GM12878 (cell line): ENCODE measurements around the gene SNX3. TPM values are rescaled to one million over a fixed set of nuclear protein-coding genes. Genes with fewer than 3 reads are reported as not detected.

Experiments
- ATAC-seq: fragments of 200-7000 bp; cut with Tn5 transposase; 3 replicates; pipeline ENCODE4 v1.9.1; 2020; ENCODE audit warnings: mild to moderate bottlenecking, moderate library complexity
- BruUV-seq: library from RNA; stranded (reverse); fragments of 400-500 nt; replicated peaks from 2 replicates; lab custom pipeline; 2021; lab: Mats Ljungman, UMichigan
- CTCF ChIA-PET: fragments of 300-600 bp; sonication (Branson Sonifier 250); formaldehyde crosslinking; extraction: SDS; loops from one replicate; lab custom pipeline; 2021; ENCODE audit warnings: inconsistent platforms; lab: Yijun Ruan, JAX
- POLR2A ChIA-PET: fragments of 350-600 bp; formaldehyde crosslinking; extraction: SDS; loops from one replicate; lab custom pipeline; 2021; ENCODE audit warnings: inconsistent platforms; lab: Charles Lee
- RAD21 ChIA-PET: fragments of 300-600 bp; sonication (Branson Sonifier 250); formaldehyde crosslinking; loops from one replicate; lab custom pipeline; 2023; ENCODE audit warnings: antibody characterized with exemption; ENCODE audit not compliant: unreplicated experiment; lab: Charles Lee
- SMC1A ChIA-PET: fragments of 300-600 bp; sonication (Branson Sonifier 250); formaldehyde crosslinking; loops from one replicate; lab custom pipeline; 2023; ENCODE audit not compliant: unreplicated experiment, uncharacterized antibody; lab: Charles Lee
- DNase-seq: peaks from one replicate; pipeline ENCODE4 v3.0.0-alpha.2; 2011; ENCODE audit warnings: low read depth, low spot score
- FAIRE-seq: peaks from 3 replicates; lab custom pipeline; 2011; peaks lifted over from hg19 to GRCh38; lab: Jason Lieb, UNC
- H2AFZ ChIP-seq: 2 replicates; pipeline ENCODE4 v1.6.0; 2011; ENCODE audit warnings: low read depth, low read length, control low read depth; ENCODE audit not compliant: control insufficient read depth
- H3K27ac ChIP-seq: 2 replicates; pipeline ENCODE4 v1.5.1; 2011; ENCODE audit warnings: control low read depth; ENCODE audit not compliant: control insufficient read depth, insufficient read depth
- H3K27me3 ChIP-seq, 2 experiments: replicated peaks in 1 of 2; 2 replicates each; pipeline versions ENCODE4 v1.6.0 to v1.6.1; 2011; ENCODE audit warnings: low read length in 1 of 2; ENCODE audit not compliant: control insufficient read depth in 2 of 2, insufficient read depth in 2 of 2
- H3K36me3 ChIP-seq, 2 experiments: 2 replicates each; pipeline ENCODE4 v1.5.1; 2011; ENCODE audit warnings: low read length in 1 of 2; ENCODE audit not compliant: control insufficient read depth in 2 of 2, insufficient read depth in 2 of 2
- H3K4me1 ChIP-seq: 2 replicates; pipeline ENCODE4 v1.6.1; 2011; ENCODE audit warnings: mild to moderate bottlenecking, low read length, moderate library complexity, mixed read lengths; ENCODE audit not compliant: control insufficient read depth, insufficient read depth
- H3K4me2 ChIP-seq: 2 replicates; pipeline ENCODE4 v1.6.0; 2011; ENCODE audit warnings: control low read depth; ENCODE audit not compliant: control insufficient read depth, insufficient read depth
- H3K4me3 ChIP-seq: fragments of 200-600 bp; sonication (generic); 2 replicates; pipeline ENCODE4 v1.5.1; 2016
- H3K79me2 ChIP-seq: 2 replicates; pipeline ENCODE4 v1.6.0; 2011; ENCODE audit warnings: low read length; ENCODE audit not compliant: control insufficient read depth, insufficient read depth
- H3K9ac ChIP-seq: 2 replicates; pipeline ENCODE4 v1.8.0; 2011; ENCODE audit warnings: low read length, control low read depth, mixed read lengths; ENCODE audit not compliant: control insufficient read depth, insufficient read depth
- H3K9me3 ChIP-seq: replicated peaks from 3 replicates; pipeline ENCODE4 v1.5.1; 2011; ENCODE audit warnings: mild to moderate bottlenecking, low read length; ENCODE audit not compliant: control insufficient read depth, insufficient read depth
- H4K20me1 ChIP-seq: 2 replicates; pipeline ENCODE4 v1.6.0; 2011; ENCODE audit not compliant: control insufficient read depth, insufficient read depth
- BRCA1 ChIP-seq: IDR thresholded peaks from 2 replicates; pipeline ENCODE4 v1.6.1; 2011; ENCODE audit warnings: low read depth, low read length, improper control_type of control experiment
- EED ChIP-seq: sonication (generic); IDR thresholded peaks from 2 replicates; pipeline ENCODE4 v1.6.1; 2016; ENCODE audit warnings: antibody characterized with exemption, low read depth
- EGR1 ChIP-seq, 2 experiments: IDR thresholded peaks; 1 replicate in 1 of 2; 2 replicates in 1 of 2; pipeline ENCODE4 v1.6.1; 2011 to 2012; ENCODE audit warnings: low read depth in 2 of 2, low read length in 2 of 2, borderline replicate concordance in 1 of 2, mild to moderate bottlenecking in 1 of 2, moderate library complexity in 1 of 2
- IRF4 ChIP-seq: IDR thresholded peaks from 2 replicates; pipeline ENCODE4 v1.6.1; 2011; ENCODE audit warnings: low read depth, low read length
- JUND ChIP-seq: IDR thresholded peaks from 2 replicates; pipeline ENCODE4 v1.6.1; 2012; ENCODE audit warnings: low read depth, mild to moderate bottlenecking, low read length, improper control_type of control experiment, moderate library complexity
- KDM1A ChIP-seq: fragments of 200-600 bp; sonication (generic); IDR thresholded peaks from 2 replicates; pipeline ENCODE4 v1.6.1; 2016; ENCODE audit warnings: borderline replicate concordance
- PML ChIP-seq: IDR thresholded peaks from 2 replicates; pipeline ENCODE4 v1.6.1; 2012; ENCODE audit warnings: low read length, inconsistent platforms
- POLR2A ChIP-seq: IDR thresholded peaks from 2 replicates; pipeline ENCODE4 v1.6.1; 2011; ENCODE audit warnings: low read depth, mild to moderate bottlenecking, low read length
- SIX5 ChIP-seq: IDR thresholded peaks from 2 replicates; pipeline ENCODE4 v1.6.1; 2011; ENCODE audit warnings: mild to moderate bottlenecking, low read depth, low read length, moderate library complexity; ENCODE audit not compliant: severe bottlenecking
- SMC3 ChIP-seq: IDR thresholded peaks from 2 replicates; pipeline ENCODE4 v1.6.1; 2011; ENCODE audit warnings: low read length, improper control_type of control experiment, borderline replicate concordance
- STAT3 ChIP-seq: IDR thresholded peaks from 2 replicates; pipeline ENCODE4 v1.6.1; 2011; ENCODE audit warnings: low read depth, low read length, improper control_type of control experiment
- YBX1 ChIP-seq: fragments of 450-650 bp; IDR thresholded peaks from 2 replicates; pipeline ENCODE4 v1.6.1; 2016; ENCODE audit warnings: antibody characterized with exemption
- ZNF207 ChIP-seq: fragments of 450-650 bp; IDR thresholded peaks from 2 replicates; pipeline ENCODE4 v1.6.1; 2014; ENCODE audit warnings: antibody characterized with exemption, mild to moderate bottlenecking, borderline replicate concordance
- ZNF384 ChIP-seq: IDR thresholded peaks from 2 replicates; pipeline ENCODE4 v1.6.1; 2012; ENCODE audit warnings: low read depth, mild to moderate bottlenecking, low read length, improper control_type of control experiment, borderline replicate concordance
- WGBS: methylation state at CpG from one replicate; pipeline ENCODE4 v1.1.6; 2016; ENCODE audit warnings: low lambda C conversion rate; ENCODE audit not compliant: insufficient replicate concordance, insufficient coverage; ENCODE audit errors: missing lambda C conversion rate; 5-methylcytosine and 5-hydroxymethylcytosine counted together
- in situ Hi-C: fragments of 300-500 bp; cut with MboI; formaldehyde crosslinking; loops from 9 replicates; pipeline ENCODE4 v1.14.3; 2018; ENCODE audit warnings: mixed read lengths
- intact Hi-C: fragments of 100-400 bp; cut with micrococcal nuclease; formaldehyde crosslinking; loops from one replicate; pipeline ENCODE4 v1.14.2; 2022; ENCODE audit not compliant: unreplicated experiment
- polyA plus RNA-seq, 11 experiments: library from polyadenylated mRNA; depleted of rRNA in 4 of 11; unstranded in 6 of 11; stranded (reverse) in 5 of 11; fragments of >200 nt; fragmentation: Nextera tagmentation in 4 of 11; fragmentation: Illumina TruSeq in 1 of 11; extraction: Ambion mirVana in 4 of 11; extraction: Trizol in 1 of 11; gene quantifications; 1 replicate in 1 of 11; 2 replicates in 10 of 11; pipeline versions ENCODE4 v1.2.1 to v1.2.3, GENCODE V29; 2011 to 2016; ENCODE audit warnings: inconsistent platforms in 2 of 11, missing spikeins in 2 of 11, low read depth in 1 of 11
- total RNA-seq, 4 experiments: library from RNA; depleted of rRNA in 3 of 4; stranded (reverse); fragments of >200 nt in 3 of 4; fragmentation: Illumina TruSeq in 1 of 4; extraction: Trizol in 1 of 4; gene quantifications; 2 replicates each; pipeline versions ENCODE4 v1.2.1 to v1.2.3, GENCODE V29; 2013 to 2021
- TF ChIP-seq, protein P1 (sequence below): fragments of 450-650 bp; IDR thresholded peaks from 2 replicates; pipeline ENCODE4 v1.6.1; 2016; ENCODE audit warnings: mild to moderate bottlenecking, moderate library complexity, borderline replicate concordance
- TF ChIP-seq, protein P2 (sequence below): fragments of 450-650 bp; IDR thresholded peaks from 2 replicates; pipeline ENCODE4 v1.6.1; 2017; ENCODE audit warnings: low read depth, mild to moderate bottlenecking, moderate library complexity

The SNX3 gene
- total and polyA plus RNA-seq, 10 of the 15 experiments (the other 5 are each of a cell fraction or from before 2014, with no cell fraction given), result 43.7 to 297 (median 95.6) TPM

DNA sequence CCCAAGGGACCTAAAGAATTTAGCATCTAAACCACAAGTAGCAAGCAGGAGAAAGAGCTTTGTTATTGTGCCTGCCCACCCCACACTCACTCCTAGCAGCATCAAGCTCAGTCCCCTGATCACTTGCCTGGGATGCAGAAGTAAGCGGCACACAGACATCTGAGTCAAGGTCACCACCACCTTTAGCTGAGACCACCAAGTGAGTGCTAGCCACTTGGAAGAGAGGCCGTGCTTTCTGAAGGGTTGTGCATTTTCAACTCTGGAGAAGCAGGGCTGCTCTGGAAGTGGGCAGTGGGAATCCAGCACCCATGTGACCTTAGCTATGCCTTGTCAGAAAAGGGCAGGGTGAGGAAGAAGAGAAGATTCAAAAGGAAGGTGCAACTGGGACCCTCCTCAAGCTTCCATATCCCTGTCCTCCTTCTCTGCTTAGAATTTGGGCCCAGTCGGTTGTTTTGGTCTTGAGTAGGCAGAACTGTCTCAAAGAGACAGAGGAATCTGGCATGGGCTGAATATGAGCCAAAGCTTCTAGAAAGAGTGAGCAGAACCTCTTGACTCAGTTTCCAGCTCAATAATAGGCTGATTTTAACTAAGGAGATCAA is 88.8 kb downstream of the SNX3 start:
- H3K4me1 ChIP-seq, result no peaks in the 10 kb centered on the region
- CTCF ChIA-PET, result interaction anchor here (0.5 to 0.8 kb wide), 3 partner anchors 214 to 798 kb away, joined by 3 read pairs; partner anchors contain the start of gene SEC63
- no peak for FAIRE-seq

More for the DNA sequence above, 88.8 kb downstream of the SNX3 start:
- no peaks in the 10 kb centered on the region for H4K20me1 ChIP-seq
- H3K27ac ChIP-seq, result no peak overlapping the region
- intact Hi-C loops, result no loop called here
- no peak for DNase-seq
- no peak overlapping the region for H2AFZ ChIP-seq
- H3K9me3 ChIP-seq, result no peaks in the 10 kb centered on the region; the same call in 2 of the 3 replicates
- TF ChIP-seq EED (no peak), JUND (no peak), BRCA1 (no peak), STAT3 (no peak), ZNF207 (no peak), YBX1 (no peak), SMC3 (no peak), KDM1A (no peak), POLR2A (no peak), EGR1 (IDR thresholded peaks at IDR 0.05; ENCODE audit: borderline replicate concordance in 1 of 2, low read depth in 2 of 2, low read length in 2 of 2) (no peak), SIX5 (no peak), ZNF384 (no peak), IRF4 (no peak), PML (no peak)
- TF ChIP-seq, protein P1, sequence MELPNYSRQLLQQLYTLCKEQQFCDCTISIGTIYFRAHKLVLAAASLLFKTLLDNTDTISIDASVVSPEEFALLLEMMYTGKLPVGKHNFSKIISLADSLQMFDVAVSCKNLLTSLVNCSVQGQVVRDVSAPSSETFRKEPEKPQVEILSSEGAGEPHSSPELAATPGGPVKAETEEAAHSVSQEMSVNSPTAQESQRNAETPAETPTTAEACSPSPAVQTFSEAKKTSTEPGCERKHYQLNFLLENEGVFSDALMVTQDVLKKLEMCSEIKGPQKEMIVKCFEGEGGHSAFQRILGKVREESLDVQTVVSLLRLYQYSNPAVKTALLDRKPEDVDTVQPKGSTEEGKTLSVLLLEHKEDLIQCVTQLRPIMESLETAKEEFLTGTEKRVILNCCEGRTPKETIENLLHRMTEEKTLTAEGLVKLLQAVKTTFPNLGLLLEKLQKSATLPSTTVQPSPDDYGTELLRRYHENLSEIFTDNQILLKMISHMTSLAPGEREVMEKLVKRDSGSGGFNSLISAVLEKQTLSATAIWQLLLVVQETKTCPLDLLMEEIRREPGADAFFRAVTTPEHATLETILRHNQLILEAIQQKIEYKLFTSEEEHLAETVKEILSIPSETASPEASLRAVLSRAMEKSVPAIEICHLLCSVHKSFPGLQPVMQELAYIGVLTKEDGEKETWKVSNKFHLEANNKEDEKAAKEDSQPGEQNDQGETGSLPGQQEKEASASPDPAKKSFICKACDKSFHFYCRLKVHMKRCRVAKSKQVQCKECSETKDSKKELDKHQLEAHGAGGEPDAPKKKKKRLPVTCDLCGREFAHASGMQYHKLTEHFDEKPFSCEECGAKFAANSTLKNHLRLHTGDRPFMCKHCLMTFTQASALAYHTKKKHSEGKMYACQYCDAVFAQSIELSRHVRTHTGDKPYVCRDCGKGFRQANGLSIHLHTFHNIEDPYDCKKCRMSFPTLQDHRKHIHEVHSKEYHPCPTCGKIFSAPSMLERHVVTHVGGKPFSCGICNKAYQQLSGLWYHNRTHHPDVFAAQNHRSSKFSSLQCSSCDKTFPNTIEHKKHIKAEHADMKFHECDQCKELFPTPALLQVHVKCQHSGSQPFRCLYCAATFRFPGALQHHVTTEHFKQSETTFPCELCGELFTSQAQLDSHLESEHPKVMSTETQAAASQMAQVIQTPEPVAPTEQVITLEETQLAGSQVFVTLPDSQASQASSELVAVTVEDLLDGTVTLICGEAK, result no peak
- TF ChIP-seq, protein P2, sequence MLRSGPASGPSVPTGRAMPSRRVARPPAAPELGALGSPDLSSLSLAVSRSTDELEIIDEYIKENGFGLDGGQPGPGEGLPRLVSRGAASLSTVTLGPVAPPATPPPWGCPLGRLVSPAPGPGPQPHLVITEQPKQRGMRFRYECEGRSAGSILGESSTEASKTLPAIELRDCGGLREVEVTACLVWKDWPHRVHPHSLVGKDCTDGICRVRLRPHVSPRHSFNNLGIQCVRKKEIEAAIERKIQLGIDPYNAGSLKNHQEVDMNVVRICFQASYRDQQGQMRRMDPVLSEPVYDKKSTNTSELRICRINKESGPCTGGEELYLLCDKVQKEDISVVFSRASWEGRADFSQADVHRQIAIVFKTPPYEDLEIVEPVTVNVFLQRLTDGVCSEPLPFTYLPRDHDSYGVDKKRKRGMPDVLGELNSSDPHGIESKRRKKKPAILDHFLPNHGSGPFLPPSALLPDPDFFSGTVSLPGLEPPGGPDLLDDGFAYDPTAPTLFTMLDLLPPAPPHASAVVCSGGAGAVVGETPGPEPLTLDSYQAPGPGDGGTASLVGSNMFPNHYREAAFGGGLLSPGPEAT, result no peak
- TF ChIP-seq, all 136 proteins: peak for 0
- ChIA-PET POLR2A (no interaction called here), SMC1A (interaction anchor here (1.4 kb wide), 1 partner anchor 9 kb away, joined by 7 read pairs; no protein-coding TSS in a partner anchor), RAD21 (no interaction called here)
- in situ Hi-C loops, result no loop called here
- Histone ChIP-seq H3K4me3 (no peak overlapping the region), H3K27me3 (peaks cover 35 to 53% of the 10 kb centered on the region in 2 experiments), H3K79me2 (no peaks in the 10 kb centered on the region), H3K9ac (no peak overlapping the region), H3K4me2 (no peak overlapping the region), H3K36me3 (no peaks in the 10 kb centered on the region)
- WGBS, result 49% methylated on average over 3 of the region's 3 CpGs
- no peak for ATAC-seq
- BruUV-seq, result no TSS peak
